ENCODE measurements around the gene DENND2A.

The DENND2A gene

DNA sequence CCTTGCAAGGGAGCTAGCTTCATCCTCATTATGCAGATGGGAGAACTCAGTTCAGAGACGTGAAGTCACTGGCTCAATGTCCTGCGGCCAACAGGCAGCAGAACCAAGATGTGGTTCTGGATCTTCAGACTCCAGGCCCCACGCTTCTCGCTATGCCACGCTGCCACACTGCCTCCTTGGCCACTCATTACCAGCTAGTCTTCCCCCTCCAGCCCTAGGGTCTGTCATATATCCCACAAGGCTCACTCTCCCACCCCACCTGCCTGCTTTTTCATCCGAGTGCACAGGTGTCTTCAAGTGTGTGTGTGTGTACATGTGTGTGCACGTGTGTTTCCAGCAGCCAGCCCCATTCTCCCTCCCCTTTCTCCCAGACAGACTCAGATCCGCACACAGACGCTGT lies 53.4 kb downstream of the DENND2A start:
- no peak for DNase-seq (ENCODE audit: low read depth)
- no peak overlapping the region for H3K4me3 ChIP-seq (ENCODE audit: low read length)
- TF ChIP-seq CTCF (IDR thresholded peaks at IDR 0.05; ENCODE audit: insufficient read depth, low read depth, low read length, missing control alignments), result no peak

DNA sequence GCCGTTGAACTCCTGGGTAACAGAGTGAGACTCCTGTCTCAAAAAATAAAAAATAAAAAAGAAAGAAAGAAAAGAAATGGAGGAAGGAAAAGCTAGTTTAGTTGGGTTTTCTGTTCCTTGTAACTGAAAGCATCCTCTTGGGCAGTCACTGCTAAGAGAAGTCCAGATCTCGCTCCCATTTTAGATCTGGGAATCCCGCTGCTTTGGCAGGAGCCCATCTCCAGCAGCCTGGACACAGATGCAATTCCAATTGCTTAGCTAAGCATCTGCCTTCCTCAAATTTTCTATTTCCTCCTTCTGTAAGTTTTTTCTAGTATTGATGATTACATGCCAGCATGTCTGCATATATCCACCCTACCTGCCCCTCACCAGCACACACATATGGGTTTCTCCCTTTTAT lies 54.1 kb downstream of the DENND2A start:
- no peak for DNase-seq (ENCODE audit: low read depth)
- TF ChIP-seq CTCF (IDR thresholded peaks at IDR 0.05; ENCODE audit: insufficient read depth, low read depth, low read length, missing control alignments), result no peak

GRCh38 chr7:140585333-140585732 lies 55.3 kb downstream of the DENND2A start:
- no peak overlapping the region for H3K4me3 ChIP-seq (ENCODE audit: low read length)
- DNase-seq (ENCODE audit: low read depth), result no peak
- TF ChIP-seq CTCF (IDR thresholded peaks at IDR 0.05; ENCODE audit: insufficient read depth, low read depth, low read length, missing control alignments), result no peak

More for the DNA sequence above, 54.1 kb downstream of the DENND2A start:
- no peak overlapping the region for H3K4me3 ChIP-seq (ENCODE audit: low read length)

- no peak overlapping the region for H3K4me3 ChIP-seq (ENCODE audit: low read length)
- TF ChIP-seq CTCF (IDR thresholded peaks at IDR 0.05; ENCODE audit: insufficient read depth, low read depth, low read length, missing control alignments), result no peak
- no peak for DNase-seq (ENCODE audit: low read depth)
Measured at GRCh38 chr7:140584195-140584851, 56.3 kb downstream of the DENND2A start.

- no peak for DNase-seq (ENCODE audit: low read depth)
- no peak for TF ChIP-seq CTCF (IDR thresholded peaks at IDR 0.05; ENCODE audit: insufficient read depth, low read depth, low read length, missing control alignments)
- no peak overlapping the region for H3K4me3 ChIP-seq (ENCODE audit: low read length)
Measured at GRCh38 chr7:140581411-140581810, 59.2 kb downstream of the DENND2A start.

DNA sequence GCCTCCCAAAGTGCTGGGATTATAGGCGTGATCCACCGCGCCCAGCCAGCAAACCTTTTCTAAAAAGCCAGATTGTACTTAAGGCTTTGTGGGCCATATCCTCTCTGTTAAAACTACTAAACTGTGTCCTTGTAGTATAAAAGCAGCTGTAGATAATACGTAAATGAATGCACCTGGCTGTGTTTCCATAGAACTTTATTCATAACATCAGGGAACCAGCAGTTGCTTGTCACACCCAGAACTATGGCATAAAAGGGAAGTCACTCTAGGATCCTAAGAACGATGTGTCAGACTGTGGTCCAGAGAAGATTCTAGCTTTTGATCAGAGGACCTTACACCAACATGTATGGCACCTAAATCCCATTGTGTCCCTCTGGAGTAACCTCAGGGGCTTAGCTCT lies 63.0 kb downstream of the DENND2A start:
- no peak for TF ChIP-seq CTCF (IDR thresholded peaks at IDR 0.05; ENCODE audit: insufficient read depth, low read depth, low read length, missing control alignments)
- H3K4me3 ChIP-seq (ENCODE audit: low read length), result no peak overlapping the region
- no peak for DNase-seq (ENCODE audit: low read depth)

DNA sequence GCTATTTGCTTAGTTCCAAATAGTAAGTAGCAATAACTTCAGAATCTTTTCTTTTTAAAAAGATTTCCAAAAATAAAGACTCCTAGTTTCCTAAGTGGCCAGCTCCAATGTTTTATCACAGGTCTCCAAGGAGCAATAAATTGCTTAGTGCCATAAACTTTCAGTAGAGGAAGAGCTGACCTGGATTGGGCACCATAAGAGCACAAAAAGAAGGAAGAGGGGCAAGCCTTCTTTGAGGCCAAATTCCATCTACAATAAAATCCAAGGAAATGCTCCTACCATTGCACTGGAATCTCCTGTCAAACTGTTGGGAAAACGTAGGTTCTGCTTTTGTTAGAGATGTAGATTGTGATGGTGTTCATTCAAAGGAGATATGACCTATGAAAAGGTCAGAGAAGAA lies 64.0 kb downstream of the DENND2A start:
- no peak for TF ChIP-seq CTCF (IDR thresholded peaks at IDR 0.05; ENCODE audit: insufficient read depth, low read depth, low read length, missing control alignments)
- no peak for DNase-seq (ENCODE audit: low read depth)
- no peak overlapping the region for H3K4me3 ChIP-seq (ENCODE audit: low read length)
